Natural killer cell treated with Interleukin-12 subunit alpha and Interleukin-12 subunit beta and Interleukin-15 and Interleukin-18, amount 100 ng/mL, for 72 hours (primary cell): ENCODE results near the gene ZNF263. TPM values are rescaled to one million over a fixed set of nuclear protein-coding genes. Genes with fewer than 3 reads are reported as not detected.

Experiments
- ATAC-seq, 2 donors: fragments of 150-1000 bp; cut with Tn5 transposase in 1 of 2; sonication (Bioruptor Pico), chemical (Tn5 transposase) in 1 of 2; 2 replicates each; pipeline ENCODE4 v1.10.0; 2021
- DNase-seq: peaks from one replicate; pipeline ENCODE4 v3.0.0; 2022; ENCODE audit warnings: low spot score
- H3K27ac Mint-ChIP-seq, 2 donors: 1 replicate in 1 of 2; 2 replicates in 1 of 2; pipeline ENCODE4 v1.8.0; 2022; ENCODE audit warnings: mixed read lengths in 2 of 2, mild to moderate bottlenecking in 1 of 2, moderate library complexity in 1 of 2
- H3K27me3 Mint-ChIP-seq, 2 donors: 1 replicate in 1 of 2; 2 replicates in 1 of 2; pipeline ENCODE4 v1.8.0; 2022; ENCODE audit warnings: mixed read lengths in 2 of 2
- H3K36me3 Mint-ChIP-seq: one replicate; pipeline ENCODE4 v1.8.0; 2022; ENCODE audit warnings: mixed read lengths
- H3K4me1 Mint-ChIP-seq, 2 donors: 1 replicate in 1 of 2; 2 replicates in 1 of 2; pipeline ENCODE4 v1.8.0; 2022; ENCODE audit warnings: low read depth in 2 of 2, mixed read lengths in 2 of 2, mild to moderate bottlenecking in 1 of 2
- H3K4me3 Mint-ChIP-seq: one replicate; pipeline ENCODE4 v1.8.0; 2022; ENCODE audit warnings: mixed read lengths
- H3K9me3 Mint-ChIP-seq: 2 replicates; pipeline ENCODE4 v1.8.0; 2022; ENCODE audit warnings: mixed read lengths
- total RNA-seq, 2 donors: library from RNA; stranded (reverse); gene quantifications; one replicate each; pipeline ENCODE4 v1.2.3, GENCODE V29; 2022

ZNF263 gene
- 10 to 100 TPM; 23.2 to 24.5 TPM for total RNA-seq

DNA sequence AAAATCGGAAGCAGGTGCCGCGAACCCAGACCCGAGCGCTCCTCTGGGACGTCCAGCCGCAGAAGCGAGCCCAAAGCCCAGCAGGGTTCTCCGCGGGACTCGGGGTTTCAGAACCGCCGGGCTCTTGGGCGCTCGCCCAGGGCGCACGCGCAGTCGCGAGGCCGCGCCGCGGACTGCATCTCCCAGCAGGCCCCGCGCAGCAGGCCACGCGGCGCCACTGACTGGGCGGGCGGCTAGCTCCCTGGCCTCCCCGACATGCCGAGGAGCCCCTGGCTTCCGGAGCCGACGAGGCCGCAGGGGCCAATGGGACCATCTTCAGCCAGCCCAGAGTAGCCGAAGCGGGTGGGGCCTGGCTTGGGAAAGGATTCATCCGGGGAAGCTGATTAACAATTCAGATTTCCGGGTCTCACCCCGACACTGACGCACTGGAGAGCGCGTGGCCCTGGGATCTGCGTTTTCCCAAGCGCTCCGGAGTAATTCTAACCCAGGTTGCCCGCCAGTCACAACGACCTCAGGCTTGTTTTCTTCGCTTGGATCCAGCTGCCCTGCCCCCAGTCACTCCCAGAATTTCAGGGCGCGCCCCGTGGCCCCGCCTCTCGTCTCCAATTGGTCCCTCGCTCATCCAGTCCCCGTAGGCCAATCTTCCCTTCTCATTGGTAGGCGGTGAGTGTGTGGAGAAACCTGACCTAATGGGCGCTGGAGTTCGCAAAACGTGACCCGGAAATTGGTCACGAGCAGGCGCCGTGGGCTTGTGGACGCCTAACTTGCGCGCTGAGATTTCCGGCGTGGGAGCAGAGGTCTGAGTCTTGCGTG is at the start of gene ZNF263:
Gene ZNF263 (plus strand): TSS at position 762 of the 813 bp plus-strand sequence. CDS start 328 bp downstream, outside the sequence.
- DNase-seq (peak; percentile 97), ATAC-seq (peak; percentile 93 to 94)
- Mint-ChIP-seq H3K4me3 (peak within 1 kb of the TSS; percentile 95), H3K27ac (peak within 1 kb of the TSS; percentile 91 to 95), H3K4me1 (peaks cover 25 to 28% of the 10 kb centered on the region in 2 donors), H3K9me3 (no peaks in the 10 kb centered on the region), H3K36me3 (peaks cover 19% of the 10 kb centered on the region), H3K27me3 (no peaks in the 10 kb centered on the region)

- DNase-seq (no peak), ATAC-seq (no peak)
- peak overlapping the region; percentile 96 for H3K4me3 Mint-ChIP-seq
- no peaks in the 10 kb centered on the region for H3K9me3 Mint-ChIP-seq
- peak overlapping the region; percentile 96 to 97 for H3K27ac Mint-ChIP-seq
- peaks cover 47% of the 10 kb centered on the region for H3K36me3 Mint-ChIP-seq
- H3K4me1 Mint-ChIP-seq: peaks cover 23 to 26% of the 10 kb centered on the region in 2 donors
- H3K27me3 Mint-ChIP-seq: no peaks in the 10 kb centered on the region
Observed at GRCh38 chr16:3234543-3234856, 48.8 kb upstream of the ZNF263 start.

GRCh38 chr16:3234857-3235561 is 48.3 kb upstream of the ZNF263 start, which contains the start of gene ZNF200:
Gene ZNF200 (minus strand): TSS chr16:3235158. CDS start chr16:3233755, 1,403 bp downstream.
- ATAC-seq: peak; percentile 94 to 96
- peaks cover 0 to under 1% of the 10 kb centered on the region in 2 donors for H3K27me3 Mint-ChIP-seq
- peak within 1 kb of the TSS; percentile 96 for H3K4me3 Mint-ChIP-seq
- peak; percentile 96 for DNase-seq
- H3K9me3 Mint-ChIP-seq: no peaks in the 10 kb centered on the region
- H3K27ac Mint-ChIP-seq: peak within 1 kb of the TSS; percentile 96 to 97
- H3K36me3 Mint-ChIP-seq: peaks cover 43% of the 10 kb centered on the region
- peaks cover 23 to 26% of the 10 kb centered on the region in 2 donors for H3K4me1 Mint-ChIP-seq

DNA sequence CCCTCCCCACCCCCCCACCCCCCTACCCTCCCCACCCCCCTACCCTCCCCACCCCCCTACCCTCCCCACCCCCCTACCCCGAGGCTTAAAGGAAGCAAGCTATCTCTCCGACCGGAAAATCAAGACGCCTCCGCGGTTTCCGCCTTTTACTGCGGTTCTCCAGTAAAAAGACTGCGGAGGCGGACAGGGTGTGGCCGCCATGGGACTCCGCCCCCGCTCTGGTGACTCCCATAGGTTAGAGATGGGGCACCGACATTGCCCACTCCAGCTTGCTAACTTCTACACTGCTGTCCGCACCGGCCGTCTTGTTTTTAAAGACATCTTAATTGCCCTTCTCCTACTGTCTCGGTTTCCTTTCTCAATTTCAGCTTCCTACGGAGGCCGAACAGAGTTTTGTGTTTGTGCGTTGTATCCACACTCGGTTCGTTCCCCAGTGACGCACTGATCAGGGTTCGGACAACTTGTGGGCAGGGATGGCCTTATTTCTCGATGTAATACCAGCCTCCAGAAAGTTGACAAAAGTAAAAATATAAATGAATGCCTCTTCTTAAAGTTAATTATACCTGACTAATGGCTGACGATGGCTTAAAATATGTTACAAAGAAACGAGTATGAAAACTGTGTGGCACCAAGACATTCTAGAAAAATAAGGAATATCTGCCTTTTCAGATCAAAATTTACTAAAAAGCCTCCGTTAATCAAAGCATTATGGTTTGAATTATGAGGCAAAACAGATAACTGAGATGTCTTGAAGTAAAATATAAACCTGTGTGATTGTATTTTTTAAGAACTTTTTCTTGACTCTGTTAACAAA is 47.2 kb upstream of the ZNF263 start:
- DNase-seq: no peak
- no peak for ATAC-seq

GRCh38 chr16:3241761-3242160 is 41.5 kb upstream of the ZNF263 start:
- H3K27ac Mint-ChIP-seq: no peak overlapping the region
- H3K27me3 Mint-ChIP-seq: peaks cover 10 to 17% of the 10 kb centered on the region in 2 donors
- H3K9me3 Mint-ChIP-seq: no peaks in the 10 kb centered on the region
- H3K4me3 Mint-ChIP-seq: no peak overlapping the region
- no peaks in the 10 kb centered on the region for H3K36me3 Mint-ChIP-seq
- DNase-seq: no peak
- no peaks in the 10 kb centered on the region for H3K4me1 Mint-ChIP-seq
- no peak for ATAC-seq

More for the DNA sequence above, 47.2 kb upstream of the ZNF263 start:
- H3K27me3 Mint-ChIP-seq: peaks cover 0 to 4% of the 10 kb centered on the region in 2 donors
- peak overlapping the region; percentile 74 to 87 for H3K27ac Mint-ChIP-seq
- H3K36me3 Mint-ChIP-seq: peaks cover 33% of the 10 kb centered on the region
- H3K4me1 Mint-ChIP-seq: peaks cover 19 to 26% of the 10 kb centered on the region in 2 donors
- H3K9me3 Mint-ChIP-seq: no peaks in the 10 kb centered on the region
- H3K4me3 Mint-ChIP-seq: peak overlapping the region; percentile 83

- ATAC-seq: no peak
- H3K27me3 Mint-ChIP-seq: peaks cover 10 to 17% of the 10 kb centered on the region in 2 donors
- H3K27ac Mint-ChIP-seq: no peak overlapping the region
- no peaks in the 10 kb centered on the region for H3K36me3 Mint-ChIP-seq
- no peak overlapping the region for H3K4me3 Mint-ChIP-seq
- no peak for DNase-seq
- H3K9me3 Mint-ChIP-seq: no peaks in the 10 kb centered on the region
- no peaks in the 10 kb centered on the region for H3K4me1 Mint-ChIP-seq
Observed at GRCh38 chr16:3242709-3243108, 40.6 kb upstream of the ZNF263 start.

GRCh38 chr16:3243882-3244281 is 39.4 kb upstream of the ZNF263 start:
- ATAC-seq (no peak), DNase-seq (no peak)
- Mint-ChIP-seq H3K9me3 (no peaks in the 10 kb centered on the region), H3K4me1 (no peaks in the 10 kb centered on the region), H3K27me3 (peaks cover 10 to 20% of the 10 kb centered on the region in 2 donors), H3K4me3 (no peak overlapping the region), H3K36me3 (no peaks in the 10 kb centered on the region), H3K27ac (no peak overlapping the region)

DNA sequence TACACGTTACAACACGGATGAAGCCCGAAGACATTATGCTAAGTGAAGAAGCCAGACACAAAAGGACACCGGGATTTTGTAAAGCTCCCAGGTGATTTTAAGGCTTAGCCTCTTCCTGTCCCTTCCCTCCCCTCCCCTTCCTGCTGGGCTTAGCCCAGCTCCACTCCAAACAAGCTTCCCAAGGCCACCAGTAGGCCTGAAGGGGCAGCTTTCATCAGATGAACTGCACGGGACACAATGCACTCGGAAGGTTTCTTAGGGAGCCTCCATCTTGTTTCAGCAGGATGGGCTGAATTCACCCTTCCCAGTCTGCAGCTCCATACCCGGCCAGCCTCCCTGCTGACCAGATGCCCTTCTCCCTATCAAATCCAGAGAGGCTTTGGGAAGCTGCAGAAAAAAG is 37.3 kb upstream of the ZNF263 start:
- H3K9me3 Mint-ChIP-seq: no peaks in the 10 kb centered on the region
- H3K4me3 Mint-ChIP-seq: no peak overlapping the region
- DNase-seq: no peak
- H3K36me3 Mint-ChIP-seq: no peaks in the 10 kb centered on the region
- no peaks in the 10 kb centered on the region for H3K4me1 Mint-ChIP-seq
- no peak for ATAC-seq
- no peak overlapping the region for H3K27ac Mint-ChIP-seq
- H3K27me3 Mint-ChIP-seq: peaks cover 13 to 19% of the 10 kb centered on the region in 2 donors

GRCh38 chr16:3246876-3247275 is 36.4 kb upstream of the ZNF263 start:
- ATAC-seq (no peak), DNase-seq (no peak)
- no peaks in the 10 kb centered on the region for H3K9me3 Mint-ChIP-seq
- H3K4me1 Mint-ChIP-seq: no peaks in the 10 kb centered on the region
- H3K36me3 Mint-ChIP-seq: no peaks in the 10 kb centered on the region
- peaks cover 17 to 22% of the 10 kb centered on the region in 2 donors for H3K27me3 Mint-ChIP-seq
- no peak overlapping the region for H3K4me3 Mint-ChIP-seq
- no peak overlapping the region for H3K27ac Mint-ChIP-seq

DNA sequence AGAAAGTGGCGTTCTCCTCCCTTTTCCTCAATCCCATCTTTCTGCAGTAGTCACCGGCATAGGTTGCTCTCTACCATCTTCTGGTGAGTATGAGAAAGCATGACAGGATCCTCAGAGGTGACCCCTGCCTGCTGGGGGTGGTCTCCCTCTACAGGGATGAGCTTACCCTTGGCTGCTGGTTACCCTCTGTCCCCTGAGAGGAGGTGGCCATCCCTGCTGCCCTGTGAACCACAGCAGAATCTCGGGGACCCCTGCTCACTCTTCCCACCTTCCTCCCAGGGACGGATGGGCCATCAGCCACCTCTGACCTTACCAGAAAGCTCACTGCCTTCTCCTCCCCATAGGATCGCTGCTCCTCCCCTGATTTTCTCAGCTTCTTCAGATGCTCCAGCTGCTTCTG is 34.7 kb upstream of the ZNF263 start:
- ATAC-seq (no peak), DNase-seq (no peak)
- H3K4me3 Mint-ChIP-seq: no peak overlapping the region
- H3K36me3 Mint-ChIP-seq: no peaks in the 10 kb centered on the region
- H3K27me3 Mint-ChIP-seq: peaks cover 17 to 18% of the 10 kb centered on the region in 2 donors
- H3K9me3 Mint-ChIP-seq: no peaks in the 10 kb centered on the region
- no peak overlapping the region for H3K27ac Mint-ChIP-seq
- H3K4me1 Mint-ChIP-seq: no peaks in the 10 kb centered on the region

DNA sequence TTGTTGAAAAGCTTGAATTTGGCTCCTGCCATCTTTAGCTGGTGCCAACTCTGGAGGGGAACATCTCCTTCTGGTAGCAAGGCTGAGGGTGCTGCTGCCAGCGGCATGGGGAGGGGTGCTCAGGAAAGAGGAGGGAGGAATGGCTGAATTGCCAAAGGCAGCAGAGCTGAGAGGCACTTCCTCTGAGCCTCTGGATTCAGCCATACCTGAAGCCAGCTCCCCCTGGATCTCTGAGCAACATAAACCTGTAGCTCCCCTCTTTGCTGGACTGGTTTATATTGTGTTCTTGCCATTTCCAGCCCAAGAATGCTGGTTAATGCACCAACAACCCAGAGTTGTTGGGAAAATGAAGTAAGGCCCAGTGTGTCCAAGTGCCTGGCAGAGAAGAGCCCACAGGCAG is 34.3 kb upstream of the ZNF263 start:
- Mint-ChIP-seq H3K4me1 (no peaks in the 10 kb centered on the region), H3K27ac (no peak overlapping the region), H3K27me3 (peaks cover 17% of the 10 kb centered on the region in 2 donors), H3K36me3 (no peaks in the 10 kb centered on the region), H3K9me3 (no peaks in the 10 kb centered on the region), H3K4me3 (no peak overlapping the region)
- no peak for DNase-seq
- ATAC-seq: no peak

GRCh38 chr16:3249451-3249850 is 33.8 kb upstream of the ZNF263 start:
- ATAC-seq: no peak
- no peak for DNase-seq
- Mint-ChIP-seq H3K4me3 (no peak overlapping the region), H3K27me3 (peaks cover 15 to 17% of the 10 kb centered on the region in 2 donors), H3K36me3 (no peaks in the 10 kb centered on the region), H3K27ac (no peak overlapping the region), H3K4me1 (no peaks in the 10 kb centered on the region), H3K9me3 (no peaks in the 10 kb centered on the region)

GRCh38 chr16:3252967-3253366 is 30.3 kb upstream of the ZNF263 start:
- Mint-ChIP-seq H3K9me3 (no peaks in the 10 kb centered on the region), H3K4me1 (no peaks in the 10 kb centered on the region), H3K27ac (no peak overlapping the region), H3K36me3 (no peaks in the 10 kb centered on the region), H3K27me3 (peaks cover 8 to 9% of the 10 kb centered on the region in 2 donors), H3K4me3 (no peak overlapping the region)
- DNase-seq (no peak), ATAC-seq (no peak)
